H1 (cell line): ENCODE data around the gene IL23A. TPM values are rescaled to one million over a fixed set of nuclear protein-coding genes. Genes with fewer than 3 reads are reported as not detected.

Experiments
- CTCF ChIA-PET: fragments of 300-600 bp; sonication (Branson Sonifier 250); formaldehyde crosslinking; loops from one replicate; lab custom pipeline; 2021; ENCODE audit not compliant: partially characterized antibody; lab: Charles Lee
- POLR2A ChIA-PET: fragments of 300-600 bp; sonication (Branson Sonifier 250); formaldehyde crosslinking; loops from one replicate; lab custom pipeline; 2021; ENCODE audit warnings: inconsistent platforms; ENCODE audit not compliant: partially characterized antibody; lab: Charles Lee
- DNase-seq, 2 experiments: peaks; one replicate each; pipeline versions ENCODE4 v3.0.0 to v3.0.0-alpha.2; 2010 to 2022; ENCODE audit warnings: low spot score in 2 of 2, low read depth in 1 of 2, mixed read lengths in 1 of 2
- FAIRE-seq: peaks from 2 replicates; lab custom pipeline; 2011; peaks lifted over from hg19 to GRCh38; lab: Jason Lieb, UNC
- H2AFZ ChIP-seq: 2 replicates; pipeline ENCODE4 v1.8.1; 2012; ENCODE audit warnings: low read length, inconsistent platforms
- H2AK5ac ChIP-seq: 2 replicates; pipeline ENCODE4 v1.6.1; 2013; ENCODE audit warnings: low read depth, low read length
- H2BK120ac ChIP-seq: replicated peaks from 2 replicates; pipeline ENCODE3; 2013; ENCODE audit warnings: low read depth, low read length, inconsistent platforms
- H2BK12ac ChIP-seq: 2 replicates; pipeline ENCODE4 v1.6.1; 2013; ENCODE audit warnings: low read depth, low read length
- H2BK15ac ChIP-seq: 2 replicates; pipeline ENCODE4 v1.6.1; 2013; ENCODE audit warnings: low read length
- H2BK20ac ChIP-seq: 2 replicates; pipeline ENCODE4 v1.6.1; 2013; ENCODE audit warnings: low read length
- H2BK5ac ChIP-seq: 2 replicates; pipeline ENCODE4 v1.6.1; 2013; ENCODE audit warnings: low read depth, low read length
- H3K14ac ChIP-seq: 2 replicates; pipeline ENCODE4 v1.6.1; 2013; ENCODE audit warnings: inconsistent platforms; ENCODE audit not compliant: insufficient read length
- H3K18ac ChIP-seq: 2 replicates; pipeline ENCODE4 v1.6.1; 2013; ENCODE audit warnings: low read length; ENCODE audit errors: extremely low read depth
- H3K23ac ChIP-seq: 2 replicates; pipeline ENCODE4 v1.6.1; 2013; ENCODE audit warnings: inconsistent platforms; ENCODE audit not compliant: insufficient read length
- H3K23me2 ChIP-seq: 2 replicates; pipeline ENCODE4 v1.6.1; 2013; ENCODE audit warnings: low read depth, low read length
- H3K27ac ChIP-seq: 2 replicates; pipeline ENCODE4 v1.6.1; 2011; ENCODE audit warnings: low read depth, low read length, inconsistent platforms
- H3K27me3 ChIP-seq, 4 experiments: replicated peaks in 1 of 4; 1 replicate in 1 of 4; 2 replicates in 3 of 4; pipeline versions ENCODE4 v1.6.1 to v1.8.1; 2011 to 2013; ENCODE audit warnings: low read length in 3 of 4, mild to moderate bottlenecking in 3 of 4, inconsistent platforms in 2 of 4, mixed read lengths in 2 of 4, moderate library complexity in 1 of 4; ENCODE audit not compliant: control insufficient read depth in 3 of 4, insufficient read depth in 3 of 4; ENCODE audit errors: extremely low read depth in 1 of 4
- H3K36me3 ChIP-seq, 4 experiments: 2 replicates each; pipeline versions ENCODE4 v1.6.1 to v1.8.1; 2011 to 2013; ENCODE audit warnings: mild to moderate bottlenecking in 4 of 4, low read length in 3 of 4, moderate library complexity in 2 of 4, control low read depth in 1 of 4, inconsistent platforms in 1 of 4; ENCODE audit not compliant: insufficient read depth in 4 of 4, control insufficient read depth in 2 of 4
- H3K4ac ChIP-seq: replicated peaks from 2 replicates; pipeline ENCODE3; 2013; ENCODE audit warnings: low read length, low read depth, mixed read lengths, inconsistent platforms; ENCODE audit not compliant: insufficient read length
- H3K4me1 ChIP-seq, 4 experiments: replicated peaks in 1 of 4; 1 replicate in 1 of 4; 2 replicates in 3 of 4; pipeline versions ENCODE4 v1.6.1 to v1.8.1; 2011 to 2013; ENCODE audit warnings: low read length in 3 of 4, inconsistent platforms in 2 of 4, mixed read lengths in 1 of 4; ENCODE audit not compliant: insufficient read depth in 4 of 4, control insufficient read depth in 3 of 4
- H3K4me2 ChIP-seq, 2 experiments: 2 replicates each; pipeline versions ENCODE4 v1.6.1 to v1.8.1; 2011 to 2013; ENCODE audit warnings: low read depth in 2 of 2, low read length in 2 of 2, control low read depth in 1 of 2, inconsistent platforms in 1 of 2, mild to moderate bottlenecking in 1 of 2; ENCODE audit not compliant: insufficient read depth in 1 of 2
- H3K4me3 ChIP-seq, 4 experiments: fragments of 200-600, 300-600 bp in 1 of 4; sonication (generic), shearing (Covaris generic), sonication (Bioruptor Twin) in 1 of 4; 2 replicates each; pipeline versions ENCODE4 v1.5.1 to v1.8.1; 2011 to 2016; ENCODE audit warnings: low read length in 4 of 4, low read depth in 3 of 4, control low read depth in 2 of 4, inconsistent platforms in 2 of 4, mild to moderate bottlenecking in 2 of 4, mixed read lengths in 1 of 4, moderate library complexity in 1 of 4; ENCODE audit not compliant: insufficient read depth in 2 of 4; ENCODE audit errors: extremely low read depth in 1 of 4
- H3K56ac ChIP-seq: replicated peaks from 2 replicates; pipeline ENCODE3; 2013; ENCODE audit warnings: low read depth, mild to moderate bottlenecking, mixed read lengths, low read length, inconsistent platforms; ENCODE audit not compliant: insufficient read length
- H3K79me1 ChIP-seq: 2 replicates; pipeline ENCODE4 v1.6.1; 2013; ENCODE audit warnings: low read depth, low read length, control low read depth
- H3K79me2 ChIP-seq, 2 experiments: 2 replicates each; pipeline versions ENCODE4 v1.6.1 to v1.8.1; 2012 to 2013; ENCODE audit warnings: low read length in 2 of 2, mild to moderate bottlenecking in 2 of 2, inconsistent platforms in 1 of 2; ENCODE audit not compliant: insufficient read depth in 2 of 2, control insufficient read depth in 1 of 2
- H3K9ac ChIP-seq, 4 experiments: replicated peaks in 1 of 4; 1 replicate in 1 of 4; 2 replicates in 3 of 4; pipeline versions ENCODE4 v1.6.1 to v1.8.1; 2011 to 2013; ENCODE audit warnings: low read depth in 3 of 4, low read length in 3 of 4, control low read depth in 2 of 4, mild to moderate bottlenecking in 2 of 4, moderate library complexity in 2 of 4, inconsistent platforms in 1 of 4; ENCODE audit errors: extremely low read depth in 1 of 4
- H3K9me3 ChIP-seq, 2 experiments: 2 replicates each; pipeline versions ENCODE4 v1.6.1 to v1.8.1; 2012 to 2013; ENCODE audit warnings: mild to moderate bottlenecking in 2 of 2, moderate library complexity in 2 of 2, control low read depth in 1 of 2, inconsistent platforms in 1 of 2, low read depth in 1 of 2, low read length in 1 of 2, mixed read lengths in 1 of 2; ENCODE audit not compliant: insufficient read depth in 2 of 2
- H4K20me1 ChIP-seq, 2 experiments: replicated peaks in 1 of 2; 2 replicates each; pipeline versions ENCODE3 to v1.8.1; 2011 to 2013; ENCODE audit warnings: inconsistent platforms in 2 of 2, low read length in 2 of 2, mild to moderate bottlenecking in 1 of 2; ENCODE audit not compliant: insufficient read depth in 2 of 2, control insufficient read depth in 1 of 2
- H4K5ac ChIP-seq: 2 replicates; pipeline ENCODE4 v1.6.1; 2013; ENCODE audit warnings: low read length, low read depth, mixed read lengths, inconsistent platforms; ENCODE audit not compliant: insufficient read length
- H4K8ac ChIP-seq: 2 replicates; pipeline ENCODE4 v1.8.0; 2013; ENCODE audit warnings: mild to moderate bottlenecking, moderate library complexity, low read length, inconsistent platforms; ENCODE audit not compliant: insufficient read depth; ENCODE audit errors: extremely low read depth
- H4K91ac ChIP-seq: replicated peaks from 2 replicates; pipeline ENCODE3; 2013; ENCODE audit warnings: low read length, mixed read lengths, inconsistent platforms; ENCODE audit not compliant: insufficient read length
- CHD2 ChIP-seq: IDR thresholded peaks from 2 replicates; pipeline ENCODE4 v1.6.1; 2012; ENCODE audit warnings: low read length, improper control_type of control experiment
- CTBP2 ChIP-seq: IDR thresholded peaks from 2 replicates; pipeline ENCODE4 v1.7.0; 2011; ENCODE audit warnings: borderline replicate concordance, mild to moderate bottlenecking, moderate library complexity, mixed read lengths, low read length; ENCODE audit not compliant: insufficient read depth, insufficient read length
- FOSL1 ChIP-seq: IDR thresholded peaks from 2 replicates; pipeline ENCODE4 v1.6.1; 2011; ENCODE audit warnings: mild to moderate bottlenecking, low read depth, low read length, moderate library complexity; ENCODE audit not compliant: insufficient read depth
- GTF2F1 ChIP-seq: IDR thresholded peaks from 2 replicates; pipeline ENCODE4 v1.6.1; 2012; ENCODE audit warnings: low read depth, low read length, improper control_type of control experiment, borderline replicate concordance
- POLR2AphosphoS5 ChIP-seq: IDR thresholded peaks from 2 replicates; pipeline ENCODE4 v1.6.1; 2011; ENCODE audit warnings: low read depth, low read length
- TAF7 ChIP-seq: optimal IDR thresholded peaks from 2 replicates; pipeline ENCODE3; 2011; ENCODE audit warnings: low read depth, mild to moderate bottlenecking, inconsistent platforms, low read length, moderate library complexity, borderline replicate concordance
- TBP ChIP-seq: IDR thresholded peaks from 2 replicates; pipeline ENCODE4 v1.6.1; 2011; ENCODE audit warnings: low read depth, low read length, improper control_type of control experiment
- ZNF274 ChIP-seq: IDR thresholded peaks from 2 replicates; pipeline ENCODE4 v1.7.0; 2012; ENCODE audit warnings: low read length, borderline replicate concordance; ENCODE audit errors: extremely low read depth
- WGBS, 2 experiments: shearing (Covaris generic) in 1 of 2; methylation state at CpG; one replicate each; pipeline versions ENCODE4 v1.1.6 to v1.1.7; 2013 to 2015; ENCODE audit warnings: low lambda C conversion rate in 2 of 2, mixed read lengths in 2 of 2, inconsistent platforms in 1 of 2, low coverage in 1 of 2, missing lambda C conversion rate in 1 of 2; ENCODE audit not compliant: insufficient replicate concordance in 2 of 2, insufficient coverage in 1 of 2, insufficient read length in 1 of 2; ENCODE audit errors: extremely low coverage in 1 of 2, missing lambda C conversion rate in 1 of 2; 5-methylcytosine and 5-hydroxymethylcytosine counted together
- polyA plus RNA-seq, 7 experiments: library from polyadenylated mRNA; depleted of rRNA in 3 of 7; stranded (reverse) in 5 of 7; unstranded in 2 of 7; fragments of >200 nt in 5 of 7; fragments of 200-250 nt in 2 of 7; gene quantifications; 1 replicate in 5 of 7; 2 replicates in 1 of 7; 4 replicates in 1 of 7; pipeline versions ENCODE4 v1.2.1 to v1.2.3, GENCODE V29; 2011 to 2013; ENCODE audit warnings: missing spikeins in 2 of 7, mixed read lengths in 2 of 7
- total RNA-seq: library from RNA; stranded (reverse); fragmentation: NEBNext Ultra II Directional; extraction: Animal tissue kit (Norgen Biotek cat#: 25700); gene quantifications from 2 replicates; pipeline ENCODE4 v1.2.1, GENCODE V29; 2021
- TF ChIP-seq, protein P1 (sequence below), 3 experiments: IDR thresholded peaks; 1 replicate in 2 of 3; 2 replicates in 1 of 3; pipeline versions ENCODE4 v1.5.1 to v1.6.1; 2011; ENCODE audit warnings: low read length in 3 of 3, mild to moderate bottlenecking in 3 of 3, inconsistent platforms in 2 of 3, low read depth in 1 of 3, moderate library complexity in 1 of 3; ENCODE audit not compliant: insufficient read depth in 1 of 3; ENCODE audit errors: control extremely low read depth in 1 of 3

The IL23A gene
- total and polyA plus RNA-seq, 2 of the 8 experiments (the other 6 are each of a cell fraction or from before 2014, with no cell fraction given), result 2.3 to 3.6 TPM

DNA sequence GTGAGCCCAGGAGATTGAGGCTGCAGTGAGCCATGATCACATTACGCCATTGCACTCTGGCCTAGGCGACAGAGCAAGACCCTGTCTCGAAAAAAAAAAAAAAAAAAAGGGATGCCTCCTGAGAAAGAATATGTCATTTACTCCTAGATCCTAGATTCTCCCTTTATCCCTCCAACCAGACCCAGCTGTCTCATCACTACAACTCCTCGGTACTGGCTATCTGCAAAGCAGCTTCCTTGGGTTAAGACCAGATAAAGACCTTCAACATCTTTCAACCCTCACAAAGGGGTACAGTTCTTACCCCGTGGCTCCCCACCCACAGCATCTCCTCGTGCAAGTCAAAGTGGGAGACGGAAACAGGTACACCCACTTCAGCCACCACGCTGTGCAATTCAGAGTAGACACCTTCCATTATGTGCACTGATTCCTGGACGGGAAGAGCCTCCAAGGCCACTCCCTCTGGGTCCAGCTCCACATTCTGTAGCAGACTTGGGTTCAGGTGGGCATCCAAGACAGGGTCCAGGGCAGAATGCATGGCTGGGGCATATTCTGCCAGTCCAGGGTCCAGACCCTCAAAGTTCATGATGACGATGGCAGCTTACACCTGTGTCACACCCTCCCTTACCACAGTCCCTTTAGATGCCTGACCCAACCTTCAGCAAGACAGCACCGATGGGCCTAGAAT lies 6.0 kb upstream of the IL23A start:
- Histone ChIP-seq H3K9ac (peak overlapping the region in 3 of 4 experiments; percentile 4 to 84 (median 69); a peak in 5 of 7 replicates), H4K20me1 (no peaks in the 10 kb centered on the region), H2BK120ac (no peak overlapping the region), H2BK12ac (peak overlapping the region; percentile 84), H4K5ac (peak overlapping the region; percentile 7), H3K14ac (no peak overlapping the region), H3K4ac (no peak overlapping the region), H3K56ac (no peak overlapping the region), H4K8ac (peak overlapping the region; percentile 6; the same call in 1 of the 2 replicates), H3K27me3 (no peaks in the 10 kb centered on the region), H3K23ac (no peak overlapping the region), H3K18ac (no peak overlapping the region), H3K79me2 (no peaks in the 10 kb centered on the region), H3K4me2 (peak overlapping the region; percentile 78 to 93), H4K91ac (peak overlapping the region; percentile 54), H3K9me3 (no peaks in the 10 kb centered on the region), H3K4me3 (peak overlapping the region; percentile 15 to 73 (median 56)), H2BK15ac (peak overlapping the region; percentile 46; the same call in 1 of the 2 replicates), H3K36me3 (0 out of 8 replicates have a peak, but pooled peaks cover 0 to 2% (median 0%) of the 10 kb centered on the region in 4 experiments), H3K27ac (peak overlapping the region; percentile 81; the same call in 1 of the 2 replicates), H3K23me2 (peaks cover 7% of the 10 kb centered on the region; the same call in 1 of the 2 replicates), H2BK5ac (peak overlapping the region; percentile 78), H3K4me1 (peaks cover 2 to 14% (median 6%) of the 10 kb centered on the region in 4 experiments), H2AK5ac (peak overlapping the region; percentile 88), H3K79me1 (no peaks in the 10 kb centered on the region), H2AFZ (no peak overlapping the region), H2BK20ac (peak overlapping the region; percentile 63; the same call in 1 of the 2 replicates)
- DNase-seq, result no peak
- ChIA-PET CTCF (interaction anchor here (0.6 to 7.2 kb wide), 9 partner anchors 9 to 144 kb away, joined by 3 to 38 read pairs (median 5); partner anchors contain the start of genes CNPY2, RNF41 and STAT2), POLR2A (interaction anchor here (0.6 to 7.2 kb wide), 18 partner anchors 8 to 252 kb away, joined by 3 to 55 read pairs (median 3); partner anchors contain the start of genes CNPY2, COQ10A, MYL6 and RNF41)
- 90% methylated on average over 11 of the region's 11 CpGs; no CpG with 5 or more reads in 1 of the 2 experiments for WGBS, 2 experiments
- FAIRE-seq, result no peak
- TF ChIP-seq TBP (no peak), POLR2AphosphoS5 (no peak), ZNF274 (no peak), FOSL1 (no peak), GTF2F1 (no peak), CTBP2 (no peak), TAF7 (no peak), CHD2 (no peak)
- TF ChIP-seq, protein P1, sequence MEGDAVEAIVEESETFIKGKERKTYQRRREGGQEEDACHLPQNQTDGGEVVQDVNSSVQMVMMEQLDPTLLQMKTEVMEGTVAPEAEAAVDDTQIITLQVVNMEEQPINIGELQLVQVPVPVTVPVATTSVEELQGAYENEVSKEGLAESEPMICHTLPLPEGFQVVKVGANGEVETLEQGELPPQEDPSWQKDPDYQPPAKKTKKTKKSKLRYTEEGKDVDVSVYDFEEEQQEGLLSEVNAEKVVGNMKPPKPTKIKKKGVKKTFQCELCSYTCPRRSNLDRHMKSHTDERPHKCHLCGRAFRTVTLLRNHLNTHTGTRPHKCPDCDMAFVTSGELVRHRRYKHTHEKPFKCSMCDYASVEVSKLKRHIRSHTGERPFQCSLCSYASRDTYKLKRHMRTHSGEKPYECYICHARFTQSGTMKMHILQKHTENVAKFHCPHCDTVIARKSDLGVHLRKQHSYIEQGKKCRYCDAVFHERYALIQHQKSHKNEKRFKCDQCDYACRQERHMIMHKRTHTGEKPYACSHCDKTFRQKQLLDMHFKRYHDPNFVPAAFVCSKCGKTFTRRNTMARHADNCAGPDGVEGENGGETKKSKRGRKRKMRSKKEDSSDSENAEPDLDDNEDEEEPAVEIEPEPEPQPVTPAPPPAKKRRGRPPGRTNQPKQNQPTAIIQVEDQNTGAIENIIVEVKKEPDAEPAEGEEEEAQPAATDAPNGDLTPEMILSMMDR (IDR thresholded peaks at IDR 0.05; ENCODE audit: control extremely low read depth in 1 of 3, insufficient read depth in 1 of 3, low read depth in 1 of 3, low read length in 3 of 3), result no peak
